Effector CD4-positive, alpha-beta T cell (primary cell): Measurements from ENCODE around the gene MARK3.

Experiments used
- DNase-seq: peaks from one replicate; pipeline ENCODE4 v3.0.0-alpha.2; 2020

The MARK3 gene

DNA sequence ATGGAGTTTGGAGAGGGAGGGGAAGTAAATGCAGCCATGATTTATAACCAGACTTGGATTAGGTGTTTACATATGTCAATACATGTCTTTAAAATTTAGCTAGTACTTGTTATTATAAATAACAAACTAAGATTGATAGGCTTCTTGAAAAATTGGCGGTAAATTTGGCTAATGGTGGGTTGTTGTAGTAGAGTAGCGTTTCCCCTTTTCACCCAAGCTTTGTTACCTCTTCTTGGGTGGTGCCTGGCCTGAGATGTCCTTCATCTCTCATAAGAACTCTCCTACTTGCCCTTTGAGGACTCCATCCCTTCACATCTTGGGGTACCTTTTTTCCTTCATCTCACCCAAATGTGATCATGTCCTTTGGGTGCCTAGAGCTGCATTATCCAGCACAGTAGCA, 11.2 kb downstream of the MARK3 start:
- DNase-seq: no peak

DNA sequence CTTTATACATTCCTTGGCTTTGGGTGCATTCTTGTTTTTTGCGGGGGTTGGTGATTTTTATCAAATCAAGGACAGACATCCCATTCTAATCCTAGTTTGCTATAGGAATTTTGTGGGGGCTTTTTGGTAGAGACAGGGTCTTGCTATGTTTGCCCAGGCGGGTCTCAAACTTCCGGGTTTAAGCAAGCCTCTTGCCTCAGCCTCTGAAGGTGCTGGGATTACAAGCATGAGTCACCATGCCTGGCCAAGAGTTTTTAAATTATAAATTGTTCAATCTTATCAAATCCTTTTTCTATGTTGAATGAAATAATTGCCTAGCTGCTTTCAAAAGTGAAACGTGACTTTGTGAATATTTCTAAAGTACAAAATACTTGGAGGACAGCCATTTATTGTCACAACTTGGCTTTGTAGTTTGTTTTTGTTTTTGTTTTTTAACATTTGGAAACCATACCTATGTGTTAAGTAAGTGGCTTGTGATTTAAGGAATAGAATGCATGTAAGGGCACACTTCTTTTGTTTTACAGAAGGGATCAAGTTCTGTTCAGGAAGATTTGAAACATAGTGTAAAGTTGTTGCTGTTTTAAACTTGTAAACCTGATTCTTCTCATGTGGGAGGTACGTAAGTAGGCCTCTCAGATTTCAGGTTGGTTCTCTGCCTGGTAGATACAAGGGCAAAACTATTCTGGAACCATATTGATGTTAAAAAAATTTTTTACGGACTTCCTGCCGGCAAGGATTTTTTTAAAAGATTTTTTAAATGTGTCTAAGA, 13.4 kb downstream of the MARK3 start:
- no peak for DNase-seq

DNA sequence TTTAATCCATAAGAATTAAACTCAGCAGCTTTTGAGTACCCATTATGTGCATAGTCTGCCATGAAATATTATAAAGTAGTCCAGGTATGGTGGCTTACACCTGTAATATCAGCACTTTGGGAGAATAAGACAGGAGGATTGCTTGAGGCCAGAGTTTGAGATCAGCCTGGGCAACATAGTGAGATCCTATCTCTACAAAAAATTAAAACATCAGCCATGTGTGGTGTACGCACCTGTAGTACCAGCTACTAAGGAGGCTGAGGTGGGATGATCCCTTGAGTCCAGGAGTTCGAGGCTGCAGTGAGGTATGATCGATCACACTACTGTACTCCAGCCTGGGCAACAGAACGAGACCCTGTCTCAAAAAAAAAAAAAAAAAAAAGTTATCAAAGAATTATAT, 15.3 kb downstream of the MARK3 start:
- DNase-seq: no peak

DNA sequence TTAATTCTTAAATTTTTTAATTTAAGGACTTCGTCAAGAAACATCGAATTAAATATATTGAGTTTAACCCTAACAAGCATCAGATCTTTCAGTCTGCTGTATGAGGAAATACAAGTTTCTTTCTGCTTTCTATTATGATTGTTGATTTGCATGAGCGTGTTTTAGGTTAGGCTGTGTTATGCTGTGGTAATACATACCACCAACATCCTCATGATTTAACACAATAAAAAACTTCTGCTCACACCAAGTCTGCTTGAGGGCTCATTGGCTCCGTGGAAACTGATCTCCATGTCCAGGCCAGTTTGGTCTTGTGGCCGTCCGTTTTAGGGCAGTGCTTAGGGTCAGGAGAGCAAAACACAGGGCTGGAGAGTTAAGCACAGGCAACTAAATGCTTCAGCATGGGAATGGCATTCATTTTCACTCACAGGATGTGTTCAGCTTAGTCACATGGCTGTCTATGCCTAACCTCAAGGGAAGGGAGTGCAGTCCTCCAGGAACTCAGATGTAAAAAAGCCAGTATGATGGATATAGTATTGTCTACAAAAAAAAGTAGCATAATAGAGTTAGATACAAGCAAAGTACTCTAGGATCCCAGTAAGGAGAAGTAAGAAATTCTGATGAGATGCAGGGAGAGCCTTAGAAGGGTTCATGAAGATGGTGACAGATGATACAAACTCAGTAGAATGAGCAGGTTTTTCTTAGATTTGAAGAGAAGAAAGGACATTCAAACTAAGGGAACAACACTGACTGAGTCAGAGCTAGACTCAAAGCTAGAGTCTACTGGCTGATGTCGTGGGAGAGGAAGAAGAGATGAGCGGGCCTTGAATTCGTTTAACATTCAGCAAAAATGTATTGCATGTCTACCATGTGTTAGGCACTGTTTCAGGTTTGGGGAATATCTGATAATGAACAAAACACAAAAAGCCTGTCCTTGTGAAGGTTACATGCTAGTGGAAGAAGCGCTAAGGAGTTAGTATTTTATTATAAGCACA, 16.3 kb downstream of the MARK3 start:
- no peak for DNase-seq

DNA sequence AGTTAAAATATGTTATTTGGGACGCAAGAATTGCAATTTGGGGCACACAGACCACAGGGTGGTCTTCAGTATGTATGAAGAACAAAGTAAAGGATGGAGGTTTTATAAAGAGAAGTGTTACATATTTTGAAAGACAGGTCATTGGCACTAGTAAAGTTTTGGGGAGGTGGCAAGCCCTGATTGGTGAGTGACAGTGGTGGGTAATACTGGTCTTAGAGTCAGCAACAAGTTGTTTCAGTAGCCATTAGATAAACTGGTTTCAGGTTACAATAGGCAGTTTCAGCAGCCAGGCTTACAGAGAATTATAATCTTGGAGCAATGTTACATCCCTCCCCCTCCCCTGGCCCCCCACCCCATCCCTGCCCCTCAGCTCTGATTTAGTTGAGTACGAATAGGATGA, 17.5 kb downstream of the MARK3 start:
- DNase-seq: no peak

DNA sequence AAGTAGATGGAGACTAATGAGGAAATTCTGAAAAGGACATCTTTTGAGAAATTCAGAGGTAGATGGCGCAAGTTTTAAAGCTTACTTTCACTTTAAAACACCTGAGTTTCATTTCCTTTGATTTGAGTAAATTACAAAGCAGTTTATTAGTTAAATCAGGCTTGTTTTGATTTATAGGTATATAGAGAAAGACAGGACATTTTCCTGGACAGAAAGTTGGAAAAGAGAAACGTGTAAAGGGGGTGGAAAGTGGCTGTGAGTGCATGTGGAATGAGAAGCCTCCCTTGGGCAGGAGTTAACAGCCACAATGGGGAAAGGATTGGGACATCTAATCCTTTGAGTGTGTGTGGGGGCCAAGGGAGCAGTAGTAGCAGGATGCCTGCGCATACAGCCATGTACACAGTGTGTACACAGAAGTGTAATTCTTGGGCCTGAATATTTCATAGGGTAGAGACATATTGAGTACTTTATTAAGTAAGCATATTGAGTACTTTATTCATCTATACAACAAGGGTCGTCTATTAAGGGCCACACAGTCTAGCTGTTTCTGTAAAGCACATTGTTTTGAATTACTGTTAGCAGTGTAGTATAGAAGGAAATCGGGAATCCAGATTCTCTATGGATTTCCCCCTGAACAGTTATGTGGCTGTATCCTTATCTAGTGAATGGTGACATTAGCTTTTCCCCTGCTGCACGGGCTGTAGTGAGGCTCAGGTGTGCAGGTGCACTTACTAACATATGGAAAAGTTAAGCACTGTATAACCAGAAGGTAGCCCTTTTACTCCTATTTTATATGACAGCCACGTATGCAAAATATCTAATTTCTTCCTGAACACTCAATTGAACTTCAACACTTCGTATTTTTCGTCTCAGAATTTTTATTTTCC, 19.1 kb downstream of the MARK3 start:
- DNase-seq: no peak

DNA sequence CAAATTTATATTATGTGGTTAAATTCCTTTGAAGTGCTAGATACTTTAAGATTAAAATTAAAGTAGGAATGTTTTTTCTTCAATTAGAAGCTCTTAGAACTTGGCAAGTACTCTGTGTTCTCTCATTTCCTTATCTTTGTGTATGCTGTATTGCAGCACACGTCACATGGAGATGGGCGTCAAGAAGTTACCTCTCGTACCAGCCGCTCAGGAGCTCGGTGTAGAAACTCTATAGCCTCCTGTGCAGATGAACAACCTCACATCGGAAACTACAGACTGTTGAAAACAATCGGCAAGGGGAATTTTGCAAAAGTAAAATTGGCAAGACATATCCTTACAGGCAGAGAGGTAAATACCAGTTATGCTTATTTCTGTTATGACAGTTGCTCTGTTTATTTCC, 19.7 kb downstream of the MARK3 start:
- no peak for DNase-seq

DNA sequence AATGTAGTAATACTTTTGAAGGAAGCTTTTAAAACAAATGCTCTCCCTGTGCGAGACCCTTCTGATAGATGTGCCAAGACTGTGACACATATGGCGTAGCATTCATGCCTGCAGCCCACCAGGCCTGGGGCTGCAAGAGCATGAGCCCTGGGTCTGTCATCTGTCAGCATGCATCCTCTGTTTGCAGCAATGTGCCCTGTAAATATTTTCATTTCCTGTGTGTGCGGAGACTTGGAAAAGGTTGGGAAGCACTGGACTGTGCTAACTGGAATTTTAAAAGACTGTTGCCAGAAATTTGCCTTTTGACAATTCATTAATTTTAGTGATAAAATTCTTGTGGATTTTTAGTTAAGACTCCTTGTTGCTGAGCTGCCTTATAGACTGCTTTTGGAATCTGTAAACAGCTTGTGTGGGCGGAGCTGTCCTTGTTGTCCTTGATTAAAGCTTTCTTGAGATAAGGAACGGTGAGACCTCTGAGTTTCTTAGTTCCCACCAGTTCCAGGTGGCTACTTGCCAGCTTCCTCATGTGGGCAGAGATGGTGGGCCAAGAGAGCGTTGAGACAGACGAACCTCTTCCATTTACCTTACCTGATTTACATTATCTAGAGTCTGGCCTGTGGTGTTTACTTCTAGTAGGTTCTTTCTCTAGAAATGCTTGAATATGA, 23.4 kb downstream of the MARK3 start:
- no peak for DNase-seq

DNA sequence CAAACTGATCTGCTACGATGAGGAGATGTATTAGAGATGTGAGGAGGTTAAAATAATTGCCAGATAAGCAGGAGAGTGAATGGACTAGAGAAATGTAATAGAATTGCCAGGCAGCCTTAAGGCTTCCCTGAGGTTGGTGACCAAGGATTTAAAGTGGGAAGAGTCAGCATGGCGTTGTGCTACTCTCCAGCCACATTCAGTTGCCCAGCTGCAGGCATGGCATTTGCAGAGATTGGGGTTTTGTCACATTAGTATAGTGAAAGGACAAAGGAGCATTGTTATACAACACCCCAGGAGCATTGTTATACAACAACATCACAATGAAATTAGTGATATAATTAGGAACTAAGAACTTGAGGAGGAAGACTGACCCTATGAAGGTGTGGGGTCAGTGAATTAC, 31.7 kb downstream of the MARK3 start:
- DNase-seq: no peak

DNA sequence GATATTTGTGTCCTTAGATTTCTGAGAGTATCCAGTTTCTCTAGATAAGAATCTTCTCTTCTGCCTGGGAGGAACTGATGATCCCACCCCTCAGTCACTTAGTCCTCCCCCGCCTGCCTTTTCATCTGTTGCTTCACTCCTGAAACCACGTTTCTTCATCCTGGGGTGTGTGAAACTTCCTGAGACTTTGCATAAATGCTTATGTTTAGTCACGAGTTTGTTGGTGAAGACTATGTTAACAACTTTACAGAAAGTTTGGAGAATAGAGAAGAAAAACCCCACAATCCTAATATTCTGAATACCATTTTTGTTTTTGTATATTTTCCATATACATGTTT, 33.2 kb downstream of the MARK3 start:
- DNase-seq: no peak

DNA sequence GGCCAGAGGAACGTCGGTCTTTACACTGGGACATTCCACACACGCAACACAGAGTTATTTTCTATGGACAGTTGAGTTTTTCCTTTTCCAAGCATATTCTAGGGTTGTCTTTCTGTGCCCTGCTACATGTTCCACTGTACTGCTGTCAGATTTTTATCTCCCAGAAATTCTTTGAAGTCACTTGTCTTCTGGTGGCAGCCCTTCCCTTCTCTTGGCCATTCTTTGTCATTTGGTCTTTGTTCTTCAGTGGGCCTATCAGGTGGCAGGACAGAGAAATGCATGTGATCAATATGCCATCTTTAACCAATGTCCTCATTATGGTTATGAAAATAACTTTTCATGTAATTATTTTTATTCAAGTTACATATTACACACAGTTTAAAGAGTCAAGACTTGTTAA, 36.3 kb downstream of the MARK3 start:
- no peak for DNase-seq

DNA sequence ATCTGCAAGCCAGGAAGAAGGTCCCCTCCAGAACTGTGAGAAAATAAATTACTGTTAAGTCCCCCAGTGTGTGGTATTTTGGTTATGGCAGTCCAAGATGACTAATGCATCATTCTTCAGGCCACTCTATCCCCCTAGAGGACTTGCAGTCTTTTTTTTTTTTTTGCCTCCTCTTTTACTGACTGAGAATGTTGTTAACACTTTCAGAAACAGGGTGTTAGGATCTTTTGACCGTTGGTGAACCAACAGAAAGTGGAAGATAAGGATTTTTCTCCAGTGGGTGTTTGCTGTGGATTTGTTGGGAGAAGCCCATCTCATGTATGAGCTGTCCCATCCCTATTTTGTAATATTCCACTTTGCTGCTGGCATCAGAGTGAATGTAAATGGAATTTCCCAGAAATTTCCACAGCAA, 37.8 kb downstream of the MARK3 start:
- DNase-seq: no peak

DNA sequence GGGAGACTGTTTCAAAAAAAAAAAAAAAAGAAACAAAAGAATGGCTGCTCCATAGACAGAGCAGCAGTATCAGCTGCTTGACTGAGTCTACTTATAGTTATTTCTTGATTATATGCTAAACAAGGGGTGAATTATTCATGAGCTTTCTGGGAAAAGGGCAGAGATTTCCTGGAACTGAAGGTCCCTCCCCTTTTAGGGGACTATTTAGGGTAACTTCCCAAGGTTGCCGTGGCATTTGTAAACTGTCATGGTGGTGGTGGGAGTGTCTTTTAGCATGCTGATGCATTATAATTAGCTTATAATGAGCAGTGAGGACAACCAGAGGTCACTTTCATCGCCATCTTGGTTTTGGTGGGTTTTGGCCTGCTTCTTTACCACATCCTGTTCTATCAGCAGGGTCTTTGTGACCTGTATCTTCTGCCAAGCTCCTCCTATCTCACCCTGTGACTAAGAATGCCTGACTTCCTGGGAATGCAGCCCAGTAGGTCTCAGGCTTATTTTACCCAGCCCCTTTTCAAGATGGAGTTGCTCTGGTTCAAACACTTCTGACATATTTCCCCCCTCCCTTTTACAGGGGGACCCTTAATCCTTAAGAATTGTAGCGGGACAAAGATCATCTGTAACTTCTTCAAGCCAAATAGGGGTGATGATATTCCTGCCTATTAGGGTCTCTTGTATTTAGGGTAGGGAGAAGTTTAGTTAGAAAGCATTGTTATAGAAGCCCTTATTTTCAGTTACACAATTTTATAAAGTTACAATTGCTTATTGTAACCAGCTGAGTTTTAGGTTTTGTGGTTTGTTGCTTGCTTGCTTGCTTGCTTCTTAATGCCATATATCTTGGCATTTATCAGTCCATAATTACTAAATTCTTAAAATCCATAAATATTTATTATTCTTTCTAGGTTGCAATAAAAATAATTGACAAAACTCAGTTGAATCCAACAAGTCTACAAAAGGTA, 42.5 kb downstream of the MARK3 start:
- no peak for DNase-seq

DNA sequence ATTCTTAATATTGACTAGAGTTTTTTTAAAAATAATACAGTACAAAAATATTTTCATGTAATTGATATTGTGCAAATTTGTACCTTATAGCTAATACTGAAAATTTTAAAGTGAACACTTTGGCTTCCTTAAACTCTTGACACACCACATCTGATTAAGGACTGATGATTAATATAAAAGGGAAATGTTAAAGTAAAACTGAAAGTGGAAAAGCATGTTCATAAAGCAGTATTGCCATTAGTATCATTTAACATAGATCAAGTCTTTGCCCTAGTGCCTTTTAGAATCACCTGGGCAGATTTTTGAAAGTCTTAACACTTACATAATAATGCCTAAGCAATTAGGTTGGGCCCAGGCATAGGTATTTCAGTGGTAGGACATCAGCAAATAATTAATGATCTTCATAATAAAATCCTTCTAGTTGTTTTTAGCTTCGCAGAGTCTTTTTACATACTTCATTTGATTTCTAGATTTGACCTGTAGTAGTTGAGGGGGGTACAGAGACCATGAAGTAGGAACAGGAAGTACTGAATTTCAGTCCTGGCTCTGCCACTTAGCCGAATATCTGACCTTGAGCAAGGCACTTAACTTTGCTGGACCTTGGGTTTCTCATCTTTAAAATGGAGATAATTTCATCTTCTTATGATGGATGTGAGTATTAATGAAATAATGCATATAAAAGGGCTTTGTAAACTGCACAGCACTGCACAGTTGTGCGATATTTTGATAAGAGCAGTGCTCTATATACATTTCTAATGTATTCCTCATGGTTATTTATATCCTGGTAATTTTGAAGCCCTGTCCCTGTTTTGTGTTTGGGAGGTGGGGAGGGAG, 43.7 kb downstream of the MARK3 start:
- no peak for DNase-seq

DNA sequence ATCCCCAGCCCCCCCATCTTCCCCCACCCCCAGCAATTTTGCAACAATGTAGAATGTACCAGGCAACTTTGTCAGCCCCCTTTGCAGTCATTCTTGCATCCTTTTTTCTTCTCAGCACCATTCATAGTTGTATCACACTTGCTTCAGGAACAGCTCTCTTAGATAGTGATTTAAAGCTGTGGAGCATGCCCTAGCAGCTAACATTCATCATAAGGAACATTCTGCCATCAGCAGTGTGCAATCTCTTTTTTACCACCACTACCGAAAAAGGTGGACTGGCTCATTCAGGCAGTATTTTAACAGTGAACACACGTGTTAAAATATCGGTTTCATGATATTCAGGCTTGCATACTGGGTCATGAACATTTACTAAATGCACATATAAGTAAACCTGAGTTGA, 45.1 kb downstream of the MARK3 start:
- DNase-seq: no peak

DNA sequence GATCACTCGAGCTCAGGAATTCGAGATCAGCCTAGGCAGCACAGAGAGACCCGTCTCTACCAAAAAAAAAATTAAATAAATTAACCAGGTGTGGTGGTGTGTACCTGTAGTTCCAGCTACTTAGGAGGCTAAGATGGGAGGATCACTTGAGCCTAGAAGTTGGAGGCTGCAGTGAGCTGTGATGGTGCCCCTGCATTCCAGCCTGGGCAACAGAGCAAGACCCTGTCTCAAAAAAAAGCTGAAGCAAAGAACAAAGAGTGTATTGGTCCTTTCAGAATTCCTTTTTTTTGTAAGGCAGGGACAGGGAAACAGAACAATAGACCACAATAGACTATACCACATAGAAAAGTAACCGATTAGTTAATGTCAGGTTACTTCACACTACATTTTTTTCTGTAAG, 47.4 kb downstream of the MARK3 start:
- DNase-seq: no peak

DNA sequence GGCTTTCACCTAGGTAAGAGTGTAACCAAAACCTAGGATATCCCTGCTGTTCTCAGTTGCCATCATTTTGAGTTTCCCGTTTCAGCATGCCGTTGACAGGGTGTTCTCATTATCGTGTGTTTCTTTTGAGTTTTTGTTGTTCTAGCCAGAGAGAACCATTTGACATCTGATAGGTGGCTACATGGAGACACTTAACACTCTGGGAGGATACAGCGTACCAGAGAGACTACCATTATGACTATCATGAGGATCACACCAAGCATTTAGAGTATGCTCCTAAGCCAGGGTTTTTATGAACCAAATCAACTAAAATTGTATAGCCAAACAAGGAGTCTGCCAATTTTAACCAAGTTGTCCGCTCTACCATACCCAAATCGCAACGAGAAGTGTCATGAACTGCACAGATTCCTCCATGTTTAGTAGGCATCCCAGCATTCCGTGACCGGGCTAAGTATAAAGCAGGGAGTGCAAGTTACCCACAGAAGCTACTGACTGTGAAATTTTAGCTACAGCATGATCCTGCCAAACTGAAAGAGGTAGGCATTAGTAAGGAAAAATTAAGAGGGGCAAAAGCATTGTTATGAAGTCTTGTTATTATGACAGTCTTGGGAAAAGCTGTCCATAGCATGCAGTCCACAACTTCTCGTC, 48.8 kb downstream of the MARK3 start:
- no peak for DNase-seq

DNA sequence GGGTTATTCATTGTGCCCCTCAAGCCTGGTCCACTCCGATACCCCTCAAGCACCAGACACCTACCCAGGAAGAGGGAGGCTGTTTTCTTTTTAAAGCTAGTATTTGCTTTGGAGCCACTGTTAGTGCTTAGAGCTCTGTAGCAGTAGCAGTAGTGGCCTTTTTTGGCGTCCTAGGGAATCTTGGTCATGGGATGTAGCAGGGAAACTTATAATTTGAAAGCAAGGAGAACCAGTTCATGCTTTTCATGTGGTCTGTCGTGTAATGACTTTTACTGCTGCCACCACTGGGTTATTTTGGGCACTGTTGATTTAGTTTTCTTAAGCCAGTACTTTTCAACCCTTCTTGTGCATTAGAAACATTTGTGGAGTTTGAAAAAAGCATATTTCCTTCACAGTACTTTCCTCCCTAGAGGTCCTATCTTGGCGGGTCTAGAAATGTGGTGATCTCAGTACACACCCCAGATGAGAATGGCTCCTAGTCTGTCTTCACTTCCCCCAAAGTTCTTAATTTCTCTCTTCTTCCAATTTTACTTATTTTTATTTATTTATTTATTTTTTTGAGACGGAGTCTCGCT, 49.7 kb downstream of the MARK3 start:
- no peak for DNase-seq

DNA sequence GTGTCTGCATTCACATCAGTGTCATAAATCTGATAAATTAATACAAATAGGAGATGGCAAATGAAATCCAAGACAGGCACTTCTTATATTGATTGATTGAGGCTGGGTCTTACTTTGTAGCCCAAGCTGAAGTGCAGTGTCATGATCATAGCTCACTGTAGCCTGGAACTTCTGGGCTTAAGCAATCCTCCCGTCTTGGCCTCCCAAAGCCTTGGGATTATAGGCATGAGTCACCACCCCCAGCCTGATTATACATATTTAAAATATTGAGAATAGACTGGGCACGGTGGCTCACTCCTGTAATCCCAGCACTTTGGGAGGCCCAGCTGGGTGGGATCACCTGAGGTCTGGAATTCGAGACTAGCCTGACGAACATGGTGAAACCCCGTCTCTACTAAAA, 51.3 kb downstream of the MARK3 start:
- DNase-seq: no peak

DNA sequence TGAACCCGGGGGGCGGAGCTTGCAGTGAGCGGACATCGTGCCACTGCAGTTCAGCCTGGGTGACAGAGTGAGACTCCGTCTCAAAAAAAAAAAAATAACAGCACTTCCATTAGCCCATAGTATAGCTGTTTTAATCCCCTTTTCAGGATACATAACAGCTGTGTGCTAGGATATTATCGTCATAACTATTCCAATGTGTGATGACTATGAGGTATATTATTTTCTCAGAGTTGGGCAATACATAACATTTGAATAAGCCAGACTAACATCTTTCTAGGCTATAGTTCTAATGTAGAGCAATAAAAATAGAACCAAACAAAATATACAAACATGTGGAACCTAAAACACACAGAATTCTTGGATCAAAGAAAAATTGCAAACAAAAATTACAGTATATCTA, 57.1 kb downstream of the MARK3 start:
- no peak for DNase-seq
